RWPE1 (cell line): ENCODE measurements around the gene EFS.
"Not testable (repeated sequence)": the region's sequence is repeated elsewhere in the genome, so short reads cannot be mapped to it uniquely, and the experiment has no call there.

Experiments used
- CTCF ChIA-PET: fragments of 350-600 bp; sonication (Branson Sonifier 250); formaldehyde crosslinking; extraction: SDS; loops from one replicate; lab custom pipeline; 2021; lab: Yijun Ruan, JAX
- POLR2A ChIA-PET: fragments of 400-600 bp; formaldehyde crosslinking; extraction: SDS; loops from one replicate; lab custom pipeline; 2020; ENCODE audit warnings: antibody characterized with exemption; ENCODE audit not compliant: low non-redundant PET; lab: Yijun Ruan, JAX
- DNase-seq: peaks from one replicate; pipeline ENCODE4 v3.0.0; 2012; ENCODE audit warnings: low spot score
- H3K27ac ChIP-seq: fragments of 450-650 bp; 2 replicates; pipeline ENCODE4 v1.5.1; 2017
- CTCF ChIP-seq: fragments of 450-650 bp; conservative IDR thresholded peaks from 2 replicates; pipeline ENCODE4 v1.5.1; 2017; ENCODE audit warnings: low read depth, mild to moderate bottlenecking

Gene EFS

DNA sequence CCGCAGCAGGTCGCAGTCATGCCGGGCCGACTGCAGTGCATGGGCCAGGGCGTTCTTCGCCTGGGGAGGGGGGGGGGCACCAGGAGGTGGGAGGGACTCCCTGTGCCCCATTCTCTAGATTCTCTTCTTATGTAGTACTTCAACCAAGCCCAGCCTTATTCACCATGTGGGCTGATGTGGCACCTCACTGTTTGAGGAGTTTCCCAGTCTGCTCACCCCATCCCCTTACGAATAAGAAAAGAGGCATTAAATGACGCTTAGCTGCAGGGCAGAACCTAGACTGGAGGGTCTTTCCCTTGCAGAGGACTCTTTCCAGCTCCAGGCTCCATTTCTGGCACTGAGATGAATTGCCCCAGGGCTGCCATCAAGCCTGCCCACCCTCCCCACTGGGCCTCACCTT, 24.0 kb upstream of the EFS start:
- H3K27ac ChIP-seq: no peak overlapping the region
- DNase-seq: no peak
- POLR2A ChIA-PET: no interaction called here
- TF ChIP-seq CTCF: no peak
- CTCF ChIA-PET: interaction anchor here (1.6 kb wide), 1 partner anchor 9 kb away, joined by 8 read pairs; no protein-coding TSS in a partner anchor

- ChIA-PET POLR2A (no interaction called here), CTCF (interaction anchor here (1.6 kb wide), 1 partner anchor 8 kb away, joined by 8 read pairs; no protein-coding TSS in a partner anchor)
- DNase-seq: no peak
- H3K27ac ChIP-seq: no peak overlapping the region
- no peak for TF ChIP-seq CTCF
These were observed 23.2 kb upstream of the EFS start for GRCh38 chr14:23387916-23388882.

- H3K27ac ChIP-seq: no peak overlapping the region
- no peak for TF ChIP-seq CTCF
- ChIA-PET POLR2A (no interaction called here), CTCF (no interaction called here)
- DNase-seq: no peak
These were observed 22.0 kb upstream of the EFS start for GRCh38 chr14:23386999-23387398.

DNA sequence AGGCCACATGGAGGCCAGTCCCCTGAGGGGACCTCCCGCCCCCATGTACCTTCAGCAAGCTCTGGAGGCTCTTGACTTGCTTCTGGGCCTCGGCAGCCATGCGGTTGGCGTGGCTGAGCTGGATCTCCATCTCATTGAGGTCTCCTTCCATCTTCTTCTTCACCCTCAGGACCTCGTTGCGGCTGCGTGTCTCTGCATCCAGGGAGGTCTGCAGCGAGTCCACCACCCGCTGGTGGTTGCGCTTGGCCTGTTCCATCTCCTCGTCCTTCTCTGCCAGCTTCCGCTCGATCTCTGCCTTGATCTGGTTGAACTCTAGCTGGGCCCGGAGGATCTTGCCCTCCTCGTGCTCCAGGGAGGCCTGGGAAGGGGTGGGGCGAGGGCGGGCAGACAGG, 21.3 kb upstream of the EFS start:
- POLR2A ChIA-PET, CTCF ChIA-PET, H3K27ac ChIP-seq, DNase-seq: not testable (repeated sequence)

DNA sequence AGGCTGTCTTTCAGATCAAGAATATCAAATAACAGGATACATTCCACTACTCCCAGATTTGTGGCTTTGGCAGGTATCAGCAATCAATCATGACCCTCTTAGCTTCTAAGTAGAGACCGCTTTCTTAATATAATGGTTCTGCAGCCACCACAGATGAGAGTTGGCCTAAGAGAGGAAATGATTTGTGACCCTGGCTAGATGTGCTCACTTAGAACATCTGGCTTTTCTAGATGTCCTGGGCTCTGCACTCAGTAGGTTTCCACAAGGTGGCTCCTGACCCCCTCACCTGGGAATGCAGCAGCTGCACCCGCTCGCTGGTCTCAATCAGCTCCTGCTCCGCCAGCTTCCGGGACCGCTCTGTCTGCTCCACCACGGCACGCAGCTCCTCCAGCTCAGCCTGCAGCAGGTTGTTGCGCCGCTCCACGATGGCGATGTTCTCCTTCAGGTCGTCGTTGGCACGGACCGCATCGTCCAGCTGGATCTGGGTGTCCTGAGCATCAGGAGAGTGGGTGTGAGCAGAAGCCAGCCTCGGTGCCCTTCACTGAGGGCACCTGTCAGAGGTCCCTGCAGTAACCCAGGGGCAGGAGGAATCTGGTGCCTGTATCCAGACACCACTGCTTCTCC, 20.8 kb upstream of the EFS start:
- ChIA-PET POLR2A (no interaction called here), CTCF (interaction anchor here (1.5 kb wide), 1 partner anchor 32 kb away, joined by 5 read pairs; no protein-coding TSS in a partner anchor)
- DNase-seq: no peak
- H3K27ac ChIP-seq: no peak overlapping the region
- no peak for TF ChIP-seq CTCF

- TF ChIP-seq CTCF: no peak
- DNase-seq: no peak
- POLR2A ChIA-PET: no interaction called here
- CTCF ChIA-PET: interaction anchor here (1.0 to 1.5 kb wide), 2 partner anchors 25 to 31 kb away, joined by 3 to 5 read pairs; no protein-coding TSS in a partner anchor
- no peak overlapping the region for H3K27ac ChIP-seq
These were observed 20.3 kb upstream of the EFS start for GRCh38 chr14:23385244-23385641.
